ENCODE data around the gene WDR1.

Gene WDR1

DNA sequence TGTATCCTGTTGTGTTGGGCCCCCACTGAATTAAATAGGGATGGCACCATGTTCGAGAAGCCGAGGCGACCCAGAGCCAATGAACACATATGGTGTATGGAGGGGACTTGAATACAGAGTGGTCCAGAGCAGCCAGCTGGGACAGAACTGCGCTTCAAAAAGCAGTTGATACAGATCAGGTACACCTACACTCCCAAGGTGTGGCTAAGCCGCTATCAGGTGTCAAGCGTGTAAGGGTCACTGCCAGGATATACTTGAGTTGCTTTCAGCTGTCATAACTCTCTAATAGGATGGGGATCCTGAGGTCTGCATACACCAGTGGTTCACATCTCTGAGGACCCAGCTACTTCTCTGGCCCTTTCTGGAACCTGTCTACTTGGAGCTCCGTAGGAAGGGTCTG lies 3.2 kb upstream of the WDR1 start:
- Histone ChIP-seq H3K9me3 (ENCODE audit: control insufficient read depth in 1 of 2, low read length in 2 of 2) (no peaks in the 10 kb centered on the region), H3K27me3 (ENCODE audit: low read depth, low read length) (no peaks in the 10 kb centered on the region), H3K27ac (ENCODE audit: low read length) (no peak overlapping the region), H3K4me1 (ENCODE audit: control insufficient read depth in 1 of 2, insufficient read depth in 2 of 2, low read length in 2 of 2) (peaks cover 6 to 18% of the 10 kb centered on the region in 2 donors), H3K36me3 (ENCODE audit: control insufficient read depth in 1 of 2, insufficient read depth in 2 of 2, low read length in 2 of 2) (peaks cover 7 to 15% of the 10 kb centered on the region in 2 donors), H3K4me3 (ENCODE audit: low read depth in 1 of 2, low read length in 2 of 2) (no peak overlapping the region)

- Histone ChIP-seq H3K36me3 (ENCODE audit: control insufficient read depth in 1 of 2, insufficient read depth in 2 of 2, low read length in 2 of 2) (peaks cover 12 to 20% of the 10 kb centered on the region in 2 donors), H3K27me3 (ENCODE audit: low read depth, low read length) (no peaks in the 10 kb centered on the region), H3K4me3 (ENCODE audit: low read depth in 1 of 2, low read length in 2 of 2) (no peak overlapping the region), H3K9me3 (ENCODE audit: control insufficient read depth in 1 of 2, low read length in 2 of 2) (no peaks in the 10 kb centered on the region), H3K27ac (ENCODE audit: low read length) (no peak overlapping the region), H3K4me1 (ENCODE audit: control insufficient read depth in 1 of 2, insufficient read depth in 2 of 2, low read length in 2 of 2) (peaks cover 11 to 23% of the 10 kb centered on the region in 2 donors)
Observed at GRCh38 chr4:10119278-10119677, 2.7 kb upstream of the WDR1 start.

GRCh38 chr4:10118048-10119004 lies 1.7 kb upstream of the WDR1 start:
- Histone ChIP-seq H3K4me1 (ENCODE audit: control insufficient read depth in 1 of 2, insufficient read depth in 2 of 2, low read length in 2 of 2) (peaks cover 21 to 32% of the 10 kb centered on the region in 2 donors), H3K36me3 (ENCODE audit: control insufficient read depth in 1 of 2, insufficient read depth in 2 of 2, low read length in 2 of 2) (peaks cover 22 to 29% of the 10 kb centered on the region in 2 donors), H3K9me3 (ENCODE audit: control insufficient read depth in 1 of 2, low read length in 2 of 2) (no peaks in the 10 kb centered on the region), H3K4me3 (ENCODE audit: low read depth in 1 of 2, low read length in 2 of 2) (peak overlapping the region in 1 of 2 donors; percentile 63), H3K27me3 (ENCODE audit: low read depth, low read length) (no peaks in the 10 kb centered on the region), H3K27ac (ENCODE audit: low read length) (peak overlapping the region; percentile 99)

DNA sequence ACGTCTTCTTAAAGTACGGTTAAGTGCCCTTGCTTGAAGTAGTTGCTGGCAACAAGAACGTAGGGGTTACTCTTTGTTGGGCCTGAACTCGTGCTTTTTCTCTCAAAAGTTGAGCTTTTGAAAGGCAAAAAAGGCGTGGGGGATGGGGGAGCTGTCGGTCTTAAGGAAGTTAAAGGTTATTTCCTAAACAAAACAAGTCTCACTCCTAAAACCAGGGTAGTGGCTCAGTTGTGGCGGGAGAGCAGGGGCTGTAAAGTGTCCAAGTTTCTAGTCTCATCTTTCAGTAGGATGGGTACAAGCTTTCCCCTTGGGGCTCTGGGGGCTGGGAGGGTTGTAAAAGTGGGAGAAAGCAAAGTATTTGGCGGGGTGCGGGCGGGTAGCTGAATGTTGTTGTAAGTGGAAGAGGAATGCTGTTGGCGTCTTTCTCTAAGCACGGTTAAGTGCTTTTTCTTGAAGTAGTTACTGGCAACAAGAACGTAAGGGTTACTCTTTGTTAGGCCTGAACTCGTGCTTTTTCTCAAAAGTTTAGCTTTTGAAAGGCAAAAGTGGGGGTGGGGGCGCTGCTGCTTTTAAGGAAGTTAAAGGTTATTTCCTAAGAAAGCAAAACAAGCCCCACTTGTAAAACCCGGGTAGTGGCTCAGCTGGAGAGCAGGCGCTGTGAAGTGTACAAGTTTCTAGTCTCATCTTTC lies 904 bp upstream of the WDR1 start:
- Histone ChIP-seq H3K9me3 (ENCODE audit: control insufficient read depth in 1 of 2, low read length in 2 of 2) (no peaks in the 10 kb centered on the region), H3K4me3 (ENCODE audit: low read depth in 1 of 2, low read length in 2 of 2) (peak overlapping the region; percentile 63 to 73), H3K4me1 (ENCODE audit: control insufficient read depth in 1 of 2, insufficient read depth in 2 of 2, low read length in 2 of 2) (peaks cover 21 to 40% of the 10 kb centered on the region in 2 donors)

GRCh38 chr4:10115797-10116568 lies 616 bp downstream of the WDR1 start:
- H3K9me3 ChIP-seq (ENCODE audit: control insufficient read depth in 1 of 2, low read length in 2 of 2) = no peaks in the 10 kb centered on the region
- H3K27ac ChIP-seq (ENCODE audit: low read length) = peak overlapping the region; percentile 73
- H3K36me3 ChIP-seq (ENCODE audit: control insufficient read depth in 1 of 2, insufficient read depth in 2 of 2, low read length in 2 of 2) = peaks cover 40 to 41% of the 10 kb centered on the region in 2 donors
- peak overlapping the region; percentile 79 to 91 for H3K4me3 ChIP-seq (ENCODE audit: low read depth in 1 of 2, low read length in 2 of 2)
- peaks cover 21 to 55% of the 10 kb centered on the region in 2 donors for H3K4me1 ChIP-seq (ENCODE audit: control insufficient read depth in 1 of 2, insufficient read depth in 2 of 2, low read length in 2 of 2)
- no peaks in the 10 kb centered on the region for H3K27me3 ChIP-seq (ENCODE audit: low read depth, low read length)

More for the DNA sequence above, 904 bp upstream of the WDR1 start:
- Histone ChIP-seq H3K27me3 (ENCODE audit: low read depth, low read length) (no peaks in the 10 kb centered on the region), H3K27ac (ENCODE audit: low read length) (peak overlapping the region; percentile 99), H3K36me3 (ENCODE audit: control insufficient read depth in 1 of 2, insufficient read depth in 2 of 2, low read length in 2 of 2) (peaks cover 28 to 36% of the 10 kb centered on the region in 2 donors)

DNA sequence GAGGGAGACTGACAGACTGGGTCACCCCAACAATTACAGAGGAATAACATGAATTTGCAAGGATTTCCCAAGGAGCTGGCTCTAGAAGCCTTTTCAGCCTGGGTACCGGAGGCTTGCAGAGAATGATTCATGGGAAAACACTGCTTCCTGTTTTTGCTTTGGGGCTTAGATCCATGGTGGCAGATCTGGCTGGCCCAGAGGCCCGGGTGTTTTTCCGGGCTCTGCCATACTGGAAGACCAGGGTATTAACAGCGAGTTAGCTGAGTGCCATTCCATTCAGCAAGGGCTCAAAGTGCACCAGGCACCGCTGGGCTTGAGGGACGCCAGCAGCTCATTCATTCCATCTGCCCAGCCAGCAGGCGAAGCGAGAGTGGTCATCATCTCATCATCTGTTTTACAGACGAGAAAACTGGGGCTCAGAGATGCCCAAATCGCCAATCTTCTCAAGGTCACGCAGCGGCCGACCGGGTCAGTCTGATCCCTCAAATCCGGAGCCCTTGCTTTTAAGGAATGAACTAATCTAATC lies 1.3 kb downstream of the WDR1 start:
- peaks cover 24 to 62% of the 10 kb centered on the region in 2 donors for H3K4me1 ChIP-seq (ENCODE audit: control insufficient read depth in 1 of 2, insufficient read depth in 2 of 2, low read length in 2 of 2)
- H3K27me3 ChIP-seq (ENCODE audit: low read depth, low read length) = no peaks in the 10 kb centered on the region
- H3K27ac ChIP-seq (ENCODE audit: low read length) = peak overlapping the region; percentile 73
- peak overlapping the region; percentile 79 to 91 for H3K4me3 ChIP-seq (ENCODE audit: low read depth in 1 of 2, low read length in 2 of 2)
- H3K36me3 ChIP-seq (ENCODE audit: control insufficient read depth in 1 of 2, insufficient read depth in 2 of 2, low read length in 2 of 2) = peaks cover 43 to 47% of the 10 kb centered on the region in 2 donors
- no peaks in the 10 kb centered on the region for H3K9me3 ChIP-seq (ENCODE audit: control insufficient read depth in 1 of 2, low read length in 2 of 2)

GRCh38 chr4:10114607-10115006 lies 2.0 kb downstream of the WDR1 start:
- peaks cover 27 to 69% of the 10 kb centered on the region in 2 donors for H3K4me1 ChIP-seq (ENCODE audit: control insufficient read depth in 1 of 2, insufficient read depth in 2 of 2, low read length in 2 of 2)
- H3K27me3 ChIP-seq (ENCODE audit: low read depth, low read length) = no peaks in the 10 kb centered on the region
- H3K9me3 ChIP-seq (ENCODE audit: control insufficient read depth in 1 of 2, low read length in 2 of 2) = no peaks in the 10 kb centered on the region
- peak overlapping the region; percentile 79 to 91 for H3K4me3 ChIP-seq (ENCODE audit: low read depth in 1 of 2, low read length in 2 of 2)
- H3K27ac ChIP-seq (ENCODE audit: low read length) = peak overlapping the region; percentile 73
- H3K36me3 ChIP-seq (ENCODE audit: control insufficient read depth in 1 of 2, insufficient read depth in 2 of 2, low read length in 2 of 2) = peaks cover 47 to 54% of the 10 kb centered on the region in 2 donors

DNA sequence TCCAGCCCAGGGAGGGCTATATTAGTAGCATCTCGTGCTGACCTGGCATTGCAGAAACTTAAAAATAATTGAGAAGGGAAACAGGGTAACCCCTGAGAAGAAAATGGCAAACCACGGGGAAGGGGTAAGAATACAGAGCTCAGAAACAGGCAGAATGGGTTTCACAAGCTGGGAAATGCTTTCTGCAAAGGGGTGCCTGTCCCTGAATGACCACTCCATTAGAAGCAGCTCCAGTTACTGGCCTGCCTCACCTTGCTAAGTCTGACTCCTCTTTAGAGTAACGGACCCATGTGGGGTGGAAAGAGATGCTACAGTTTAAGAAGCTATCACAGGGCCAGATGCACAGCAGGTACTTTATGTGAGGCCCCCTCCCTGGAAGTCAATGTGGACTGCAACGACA lies 2.5 kb downstream of the WDR1 start:
- H3K4me1 ChIP-seq (ENCODE audit: control insufficient read depth in 1 of 2, insufficient read depth in 2 of 2, low read length in 2 of 2) = peaks cover 29 to 69% of the 10 kb centered on the region in 2 donors
- peaks cover 51 to 54% of the 10 kb centered on the region in 2 donors for H3K36me3 ChIP-seq (ENCODE audit: control insufficient read depth in 1 of 2, insufficient read depth in 2 of 2, low read length in 2 of 2)
- peak overlapping the region; percentile 79 to 91 for H3K4me3 ChIP-seq (ENCODE audit: low read depth in 1 of 2, low read length in 2 of 2)
- no peaks in the 10 kb centered on the region for H3K27me3 ChIP-seq (ENCODE audit: low read depth, low read length)
- no peaks in the 10 kb centered on the region for H3K9me3 ChIP-seq (ENCODE audit: control insufficient read depth in 1 of 2, low read length in 2 of 2)
- no peak overlapping the region for H3K27ac ChIP-seq (ENCODE audit: low read length)

GRCh38 chr4:10113362-10114047 lies 3.1 kb downstream of the WDR1 start:
- Histone ChIP-seq H3K4me3 (ENCODE audit: low read depth in 1 of 2, low read length in 2 of 2) (peak overlapping the region; percentile 79 to 91), H3K4me1 (ENCODE audit: control insufficient read depth in 1 of 2, insufficient read depth in 2 of 2, low read length in 2 of 2) (peaks cover 35 to 72% of the 10 kb centered on the region in 2 donors), H3K36me3 (ENCODE audit: control insufficient read depth in 1 of 2, insufficient read depth in 2 of 2, low read length in 2 of 2) (peaks cover 51 to 54% of the 10 kb centered on the region in 2 donors), H3K27me3 (ENCODE audit: low read depth, low read length) (no peaks in the 10 kb centered on the region), H3K9me3 (ENCODE audit: control insufficient read depth in 1 of 2, low read length in 2 of 2) (no peaks in the 10 kb centered on the region), H3K27ac (ENCODE audit: low read length) (no peak overlapping the region)

- peaks cover 56 to 61% of the 10 kb centered on the region in 2 donors for H3K36me3 ChIP-seq (ENCODE audit: control insufficient read depth in 1 of 2, insufficient read depth in 2 of 2, low read length in 2 of 2)
- H3K27me3 ChIP-seq (ENCODE audit: low read depth, low read length) = no peaks in the 10 kb centered on the region
- no peak overlapping the region for H3K4me3 ChIP-seq (ENCODE audit: low read depth in 1 of 2, low read length in 2 of 2)
- no peak overlapping the region for H3K27ac ChIP-seq (ENCODE audit: low read length)
- peaks cover 42 to 79% of the 10 kb centered on the region in 2 donors for H3K4me1 ChIP-seq (ENCODE audit: control insufficient read depth in 1 of 2, insufficient read depth in 2 of 2, low read length in 2 of 2)
- H3K9me3 ChIP-seq (ENCODE audit: control insufficient read depth in 1 of 2, low read length in 2 of 2) = no peaks in the 10 kb centered on the region
Observed at GRCh38 chr4:10112658-10113284, 3.8 kb downstream of the WDR1 start.
